GM11168 (cell line): ENCODE measurements around the gene NFASC.

ENCODE experiments used
- in situ Hi-C: fragments of 300-500 bp; cut with MboI; formaldehyde crosslinking; loops from one replicate; pipeline ENCODE4 v1.12.0; 2022; ENCODE audit warnings: low sequenced_read_pairs; ENCODE audit not compliant: unreplicated experiment

NFASC gene

DNA sequence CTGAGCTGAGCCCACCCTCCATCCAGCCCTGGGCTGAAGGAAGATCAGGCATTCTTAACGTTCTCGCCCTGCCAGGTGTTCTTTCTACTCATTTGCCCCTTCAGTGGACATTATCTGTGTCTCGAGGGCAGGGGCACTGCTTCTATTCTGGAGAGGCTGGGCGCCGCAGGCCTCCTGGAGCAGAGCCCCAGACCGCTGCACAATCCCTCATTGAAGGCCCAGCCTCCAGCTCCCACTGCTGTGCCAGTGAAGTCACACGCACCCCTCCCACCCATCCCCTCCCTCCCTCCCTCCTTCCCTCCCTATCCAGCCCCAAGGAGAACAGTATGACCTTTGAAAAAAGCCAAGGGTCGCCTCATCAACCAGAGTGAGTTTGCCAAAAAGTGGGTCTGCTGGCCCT lies 76.7 kb downstream of the NFASC start:
- in situ Hi-C loops = no loop called here

DNA sequence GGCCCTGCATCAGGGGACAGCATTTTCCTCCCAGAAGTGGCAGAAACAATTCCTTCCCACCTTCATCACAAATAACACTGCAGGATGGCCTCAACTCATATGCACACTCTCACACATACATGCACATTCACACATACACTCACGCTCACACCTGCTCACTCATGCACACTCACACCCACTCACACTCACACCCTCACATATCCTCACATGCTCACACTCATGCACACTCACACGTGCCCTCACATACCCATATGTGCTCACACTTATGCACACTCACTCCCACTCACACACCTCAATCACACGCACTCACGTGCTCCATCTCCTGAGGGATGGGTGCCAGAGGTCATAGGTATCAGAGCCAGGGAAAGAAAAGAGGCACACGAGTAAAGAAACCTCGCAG lies 77.1 kb downstream of the NFASC start:
- in situ Hi-C loops = no loop called here

DNA sequence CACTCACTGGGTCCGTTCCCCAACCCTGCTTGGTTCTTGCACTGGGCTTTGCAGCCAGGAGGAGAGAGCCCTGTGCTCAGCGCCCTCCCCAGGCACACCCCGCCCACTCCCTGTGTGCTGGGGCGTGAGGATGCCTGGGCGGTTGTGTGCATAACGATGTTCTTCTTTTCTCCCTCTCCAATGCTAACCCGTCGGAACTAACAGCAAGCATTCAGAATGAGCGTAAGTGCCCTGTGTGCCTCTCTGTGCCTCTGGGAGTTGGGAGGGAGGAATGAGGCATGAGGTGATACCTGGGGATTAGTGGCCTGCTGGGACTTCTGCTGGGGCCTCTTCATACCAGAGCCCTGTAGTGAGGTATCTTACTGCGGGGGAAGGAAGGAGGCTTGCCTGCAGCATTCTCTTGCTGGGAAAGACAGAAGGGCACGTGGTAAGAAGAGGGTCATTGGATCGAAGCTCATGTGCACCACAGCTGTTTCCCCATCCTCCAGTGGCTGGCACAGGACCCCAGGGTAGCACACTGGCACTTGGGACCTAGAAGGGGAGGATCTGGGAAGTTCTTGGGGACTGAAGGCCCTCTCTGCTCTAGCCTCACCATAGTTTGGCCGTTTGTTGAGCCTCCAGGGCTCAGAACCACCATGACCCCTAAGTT lies 79.8 kb downstream of the NFASC start:
- in situ Hi-C loops = no loop called here

DNA sequence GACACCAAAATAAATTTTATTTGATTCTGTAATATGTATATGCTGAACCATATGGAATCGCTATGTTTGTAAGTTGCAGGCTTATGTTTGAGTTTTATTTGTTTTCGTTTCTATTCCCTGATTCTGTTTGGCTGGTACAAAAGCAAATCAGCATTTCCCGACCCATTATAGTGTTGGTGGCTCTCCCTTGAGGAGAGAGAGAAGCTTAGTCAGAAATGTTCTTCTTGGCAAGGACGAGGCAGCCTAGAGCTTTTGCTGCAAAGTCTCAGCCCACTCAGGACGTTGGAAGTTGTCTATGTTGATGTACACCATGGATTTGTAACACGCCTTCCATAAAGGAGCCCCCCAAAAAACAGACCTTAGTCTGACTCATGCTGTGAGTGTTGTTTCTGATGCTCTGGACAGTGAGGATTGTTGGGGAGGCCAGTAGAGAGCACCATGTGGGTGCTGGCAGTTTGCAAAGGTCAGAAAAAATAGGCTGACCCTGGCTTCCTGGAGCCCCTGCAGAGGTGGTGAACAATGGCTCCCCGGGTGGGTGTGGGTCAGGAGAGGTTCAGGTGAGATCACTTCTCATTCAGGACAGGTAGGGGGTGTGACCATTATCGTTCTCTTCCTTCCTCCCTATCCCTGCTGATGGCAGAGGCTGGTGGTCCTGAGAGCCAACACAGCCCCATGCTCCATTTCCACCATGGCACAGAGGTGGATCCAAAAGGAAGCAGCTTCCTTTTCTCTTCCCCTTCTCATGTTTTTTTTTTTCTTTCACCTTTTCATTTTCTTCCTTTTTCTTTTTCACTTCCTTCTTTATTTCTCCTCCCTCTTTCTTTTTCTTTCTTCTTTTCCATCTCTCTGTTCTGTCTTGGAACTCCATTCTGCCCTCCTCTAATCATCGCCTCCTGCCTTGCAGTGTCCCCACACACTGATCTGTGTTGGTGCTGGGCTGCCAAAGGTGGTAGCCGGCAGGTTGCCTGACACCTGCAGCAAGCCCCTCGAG lies 88.0 kb downstream of the NFASC start:
- in situ Hi-C loops = no loop called here

DNA sequence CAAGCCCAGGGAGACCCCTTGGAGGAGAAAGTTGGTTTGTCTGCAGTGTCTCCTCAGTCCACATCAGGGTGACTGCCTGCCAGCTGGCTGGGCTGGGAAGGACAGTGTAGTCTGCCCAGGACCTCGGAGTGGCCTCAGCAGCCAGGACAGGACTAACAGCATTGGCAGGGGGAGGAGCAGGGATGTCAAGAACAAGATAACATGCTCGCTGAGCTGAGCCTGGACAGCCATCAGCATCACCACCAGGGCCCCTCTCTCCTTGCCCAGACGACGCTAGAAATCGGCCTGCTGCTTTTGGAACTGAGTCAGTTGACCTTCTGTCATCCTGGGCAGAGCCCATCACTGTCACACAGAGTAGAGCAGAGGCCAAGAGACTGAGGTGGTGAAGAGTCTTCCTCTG lies 88.7 kb downstream of the NFASC start:
- in situ Hi-C loops = no loop called here

DNA sequence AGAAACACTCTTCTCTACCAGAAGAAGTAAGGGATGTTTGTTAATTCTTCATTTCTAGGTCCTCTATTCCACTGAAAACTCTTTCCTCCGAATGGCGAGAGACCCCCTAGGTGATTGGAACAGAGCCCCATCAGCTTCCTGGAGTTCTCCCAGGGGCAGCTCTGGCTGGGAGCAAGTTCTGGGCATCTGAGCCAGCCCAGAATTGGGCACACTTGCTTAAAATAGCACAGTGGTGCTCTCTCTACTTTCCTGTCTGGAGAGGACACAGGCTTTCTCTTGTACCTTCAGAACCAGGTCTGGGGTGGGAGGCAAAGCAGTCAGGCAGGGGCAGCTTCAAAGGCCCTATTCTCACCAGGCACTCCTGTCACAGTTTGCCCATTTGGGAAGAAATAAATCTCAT lies 89.2 kb downstream of the NFASC start:
- in situ Hi-C loops = no loop called here

DNA sequence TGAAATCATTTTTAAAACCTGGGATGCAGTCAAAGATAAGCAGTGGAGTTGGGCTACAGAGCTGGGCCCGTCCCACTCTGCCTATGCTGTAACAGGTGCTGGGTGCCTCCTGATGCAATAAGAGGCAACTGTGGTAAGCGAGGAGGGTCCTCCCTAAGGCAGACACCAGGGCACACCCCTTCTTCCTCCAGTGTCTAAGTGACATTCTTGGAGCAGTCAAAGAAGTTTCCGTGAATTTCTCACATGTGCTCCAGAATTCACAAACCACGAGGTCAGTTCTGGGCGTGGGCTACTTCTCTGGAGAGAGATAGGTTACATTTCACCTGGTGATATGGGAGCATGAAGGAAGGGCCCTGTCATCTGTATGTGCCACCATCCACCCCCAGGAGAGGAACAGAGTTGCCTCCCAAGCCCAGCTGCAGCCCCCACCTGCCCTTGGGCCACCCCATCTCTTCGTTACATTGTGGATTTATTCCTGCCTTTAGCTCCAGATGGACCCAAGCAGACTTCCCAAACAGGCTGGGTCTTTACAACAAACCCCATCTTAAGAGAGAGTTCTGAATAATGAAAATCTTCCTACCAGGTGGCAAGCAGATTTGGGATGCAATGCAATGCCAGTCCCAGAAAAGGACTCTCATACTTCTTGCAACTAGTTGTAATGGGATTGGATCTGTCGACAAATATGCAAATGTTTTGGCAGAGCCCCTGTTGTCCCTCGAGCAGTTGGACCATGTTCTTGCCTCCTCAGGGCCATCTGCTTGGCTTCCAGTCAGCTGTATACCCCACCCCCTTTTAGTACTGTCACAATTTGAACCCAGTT lies 89.9 kb downstream of the NFASC start:
- in situ Hi-C loops = no loop called here

DNA sequence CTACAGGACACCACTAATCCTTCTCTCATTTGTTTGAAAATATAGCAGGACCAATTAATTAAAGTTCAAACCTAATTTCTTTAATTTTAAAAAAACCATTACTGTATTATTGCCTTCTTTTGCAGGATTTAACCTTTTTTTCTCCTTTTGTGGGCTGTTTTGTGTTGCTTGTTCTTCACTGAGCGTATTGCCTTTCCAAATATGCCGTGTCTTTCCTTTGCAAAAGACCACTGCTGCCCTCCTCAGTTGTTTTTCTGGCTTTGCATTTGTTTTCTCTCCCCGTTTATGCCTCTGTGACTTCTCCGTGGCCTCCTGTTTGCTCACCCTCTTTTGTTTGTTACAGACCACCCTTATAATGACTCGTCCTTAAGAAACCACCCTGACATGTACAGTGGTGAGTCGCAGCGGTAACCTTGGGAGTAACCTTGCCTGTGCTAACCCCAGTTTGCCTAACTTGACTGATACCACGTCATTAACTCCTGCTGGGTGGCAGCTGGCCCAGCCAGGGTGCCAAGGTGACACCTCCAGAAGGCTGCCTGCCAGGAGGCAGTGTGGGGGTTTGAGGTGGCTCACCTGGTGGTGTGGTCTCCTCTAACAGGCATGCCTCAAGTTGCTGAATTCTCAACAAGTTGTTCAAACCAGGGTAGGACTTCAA lies 91.2 kb downstream of the NFASC start:
- in situ Hi-C loops = no loop called here

DNA sequence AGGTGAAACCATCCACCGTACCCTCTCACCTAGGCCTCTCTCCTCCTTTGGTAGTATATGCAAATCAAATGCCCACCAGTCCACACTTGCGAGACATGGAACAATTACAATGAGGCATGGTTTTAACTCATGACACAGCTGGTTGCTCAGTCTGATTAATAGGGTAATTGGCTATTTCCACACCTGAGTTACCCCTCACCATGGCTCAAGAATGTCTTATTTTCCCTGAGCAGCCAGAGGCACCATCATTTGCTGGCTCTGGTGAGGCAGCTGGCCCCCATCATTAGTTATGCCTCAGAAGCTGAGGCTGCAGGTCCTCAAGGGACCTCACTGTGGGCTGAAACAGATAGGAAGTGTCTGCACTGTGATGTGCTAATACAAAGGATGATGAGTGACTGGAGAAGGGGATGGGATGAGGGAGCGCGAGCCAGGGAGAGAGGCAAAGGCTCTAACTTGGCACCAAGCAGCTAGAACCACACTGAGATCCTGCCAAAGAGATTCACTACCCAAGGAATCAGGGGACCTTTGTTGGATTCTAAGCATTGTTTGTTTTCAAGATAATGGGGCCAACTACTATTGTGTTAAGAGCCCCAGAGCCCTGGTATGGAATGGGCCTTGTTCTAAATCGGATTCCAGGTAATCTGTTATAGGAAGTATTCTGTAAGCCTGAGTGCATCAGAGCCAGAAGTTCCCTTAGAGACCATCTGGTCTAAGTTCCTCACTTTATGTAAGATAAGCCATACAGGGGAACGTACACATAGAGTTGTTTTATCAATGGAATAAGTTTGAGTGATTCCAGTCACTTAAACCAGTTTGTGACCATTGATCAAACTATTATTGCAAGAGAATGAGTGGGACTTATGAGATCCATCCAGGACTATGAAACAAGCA lies 92.3 kb downstream of the NFASC start:
- in situ Hi-C loops = no loop called here

DNA sequence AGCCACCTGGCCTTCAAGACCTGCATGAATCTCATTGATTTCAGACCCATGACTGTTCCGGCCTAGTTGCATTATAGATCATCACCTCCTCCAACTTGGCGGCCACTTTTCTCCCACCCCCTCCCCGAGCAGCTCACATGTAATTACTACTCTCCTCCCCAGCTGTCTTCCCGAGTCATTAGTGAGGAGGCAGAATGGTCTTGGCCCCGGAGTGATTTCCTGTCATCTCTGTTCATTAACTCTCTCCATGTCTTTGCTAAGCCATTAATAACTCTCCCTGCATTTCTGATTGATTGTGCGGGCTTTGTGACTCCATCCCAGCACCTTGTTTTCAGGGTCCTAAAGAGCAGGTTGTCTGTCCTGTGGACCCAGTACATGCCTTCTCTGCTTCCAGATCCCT lies 96.8 kb downstream of the NFASC start:
- in situ Hi-C loops = no loop called here

DNA sequence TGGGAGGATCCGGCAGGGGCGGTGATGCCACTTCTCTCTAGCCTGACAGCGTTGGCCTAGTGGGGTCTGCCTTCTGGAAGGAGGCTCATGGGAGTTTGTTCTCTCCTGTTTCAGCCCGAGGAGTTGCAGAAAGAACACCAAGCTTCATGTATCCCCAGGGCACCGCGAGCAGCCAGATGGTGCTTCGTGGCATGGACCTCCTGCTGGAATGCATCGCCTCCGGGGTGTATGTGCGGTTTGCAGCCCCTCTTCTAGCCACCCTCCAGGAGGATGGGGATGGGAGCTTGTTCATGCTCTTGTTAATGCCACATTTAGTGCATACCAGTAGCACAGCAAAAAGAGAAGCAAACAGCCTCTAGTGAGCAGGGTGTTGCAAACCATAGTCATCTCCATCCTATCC lies 97.5 kb downstream of the NFASC start:
- in situ Hi-C loops = no loop called here

DNA sequence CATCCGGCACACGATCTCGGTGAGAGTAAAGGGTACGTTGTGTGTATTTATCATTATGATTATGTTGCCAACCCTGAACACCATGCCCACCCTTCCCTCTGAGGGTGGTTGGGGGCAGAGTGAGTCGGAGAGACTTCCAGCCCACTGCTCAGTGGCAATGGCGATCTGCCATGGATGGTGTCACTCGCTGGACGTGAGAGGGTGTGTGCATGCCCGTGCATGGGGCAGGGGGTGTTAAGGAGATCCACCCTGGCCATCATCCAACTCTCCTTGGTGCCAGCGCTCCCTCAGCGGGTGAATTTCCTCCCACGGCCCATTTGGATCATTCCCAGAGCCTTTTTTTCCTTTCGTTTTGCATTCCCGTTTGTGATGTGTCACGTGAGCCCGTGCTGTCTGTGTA lies 98.3 kb downstream of the NFASC start:
- in situ Hi-C loops = no loop called here

DNA sequence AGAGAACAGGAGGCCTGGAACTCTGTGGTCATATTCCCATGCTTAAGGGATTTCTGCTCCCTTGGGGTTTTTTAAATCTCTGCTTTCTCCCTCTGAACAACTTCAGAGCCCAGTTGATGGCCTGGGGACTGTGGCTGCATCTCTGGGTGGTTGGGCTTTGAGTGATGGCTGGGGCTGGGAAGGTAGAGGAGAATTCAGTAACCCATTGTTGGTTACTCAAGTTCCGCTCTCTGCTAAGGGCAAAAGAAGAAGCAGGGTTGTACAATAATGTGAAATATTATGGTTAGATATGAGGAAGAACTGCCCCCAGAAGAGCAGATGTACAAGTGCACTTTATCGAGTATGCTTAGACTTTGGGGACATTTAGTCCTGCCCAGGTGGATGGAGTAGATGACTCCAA lies 100.3 kb downstream of the NFASC start:
- in situ Hi-C loops = loop anchor here (10.0 kb wide), 1 partner anchor 94 kb away; no protein-coding TSS in a partner anchor

DNA sequence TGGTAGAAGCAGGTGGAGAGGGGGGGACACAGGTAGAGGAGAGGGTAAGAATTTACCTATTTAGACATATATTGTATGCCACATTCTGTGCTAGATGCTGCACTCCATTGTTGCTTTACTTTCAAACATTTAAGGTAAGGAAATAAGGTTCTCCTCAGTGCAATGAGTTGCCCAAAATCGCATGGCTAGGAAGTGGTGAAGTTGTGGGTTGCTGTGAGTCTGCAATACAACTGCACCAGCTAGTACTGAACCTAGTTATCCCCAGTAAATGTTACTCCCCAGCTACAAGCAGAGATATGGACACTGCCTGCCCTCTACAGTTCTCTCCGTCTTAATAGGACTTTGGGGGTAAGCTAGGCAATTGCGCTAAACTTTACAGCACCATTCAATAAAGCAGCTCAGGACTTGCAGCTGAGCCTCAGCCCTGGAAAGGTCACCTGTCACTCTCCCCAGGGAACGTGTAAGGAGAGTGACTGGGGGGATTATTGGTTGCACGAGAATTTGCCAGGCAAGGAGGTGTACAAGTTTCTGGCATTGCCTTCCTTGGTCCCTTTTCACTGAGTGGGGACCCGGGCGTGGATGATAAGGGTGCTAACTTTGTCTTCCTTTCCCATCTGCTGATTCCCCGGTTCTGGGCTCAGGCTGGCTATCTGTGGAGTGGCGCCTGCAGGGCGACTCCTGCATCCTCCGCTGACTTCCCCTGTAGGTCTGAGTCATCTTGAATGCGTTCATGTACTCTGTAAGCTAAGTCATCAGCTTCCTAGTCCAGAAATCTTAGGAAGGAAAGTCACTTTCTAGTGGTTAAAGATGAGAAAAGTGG lies 101.1 kb downstream of the NFASC start:
- in situ Hi-C loops = loop anchor here (10.0 kb wide), 1 partner anchor 93 kb away; no protein-coding TSS in a partner anchor

DNA sequence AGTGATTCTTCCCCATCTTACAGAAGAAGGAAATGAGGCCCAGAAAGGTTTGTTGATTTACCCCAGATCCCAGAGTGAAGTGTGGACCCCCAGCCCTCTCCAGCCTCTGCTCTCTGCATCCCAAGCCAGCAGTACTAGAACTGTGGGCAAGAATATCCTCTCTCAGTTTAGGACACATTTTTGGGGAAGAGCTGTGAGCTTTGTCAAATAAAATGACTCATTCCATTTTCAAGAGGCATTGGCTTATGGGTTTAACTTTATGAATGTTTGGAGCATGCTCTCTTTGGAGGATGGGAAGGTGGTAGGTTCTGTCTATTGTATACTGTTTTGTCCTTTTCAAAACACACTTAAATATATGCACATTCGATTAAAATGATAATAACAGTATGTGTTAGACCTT lies 101.8 kb downstream of the NFASC start:
- in situ Hi-C loops = loop anchor here (10.0 kb wide), 1 partner anchor 92 kb away; no protein-coding TSS in a partner anchor

DNA sequence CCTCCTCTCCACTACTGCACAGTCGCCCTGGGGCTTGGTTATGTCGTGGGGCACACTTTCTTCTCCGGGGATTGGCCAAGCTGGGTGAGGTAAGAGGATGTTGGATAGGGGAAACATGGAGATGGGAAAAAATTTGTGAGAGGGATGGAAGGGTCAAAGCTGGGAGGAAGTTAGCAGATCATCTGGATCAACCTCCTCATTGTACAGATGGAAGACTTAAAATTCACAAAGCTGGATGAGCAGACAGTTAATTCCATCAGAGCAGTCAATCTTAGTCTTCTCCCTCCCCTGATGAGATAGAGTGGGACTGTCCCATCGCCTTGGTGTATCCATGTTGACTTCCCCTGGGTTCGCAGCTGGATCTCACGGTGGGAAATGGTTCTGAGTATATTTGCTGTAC lies 102.8 kb downstream of the NFASC start:
- in situ Hi-C loops = loop anchor here (10.0 kb wide), 1 partner anchor 91 kb away; no protein-coding TSS in a partner anchor

DNA sequence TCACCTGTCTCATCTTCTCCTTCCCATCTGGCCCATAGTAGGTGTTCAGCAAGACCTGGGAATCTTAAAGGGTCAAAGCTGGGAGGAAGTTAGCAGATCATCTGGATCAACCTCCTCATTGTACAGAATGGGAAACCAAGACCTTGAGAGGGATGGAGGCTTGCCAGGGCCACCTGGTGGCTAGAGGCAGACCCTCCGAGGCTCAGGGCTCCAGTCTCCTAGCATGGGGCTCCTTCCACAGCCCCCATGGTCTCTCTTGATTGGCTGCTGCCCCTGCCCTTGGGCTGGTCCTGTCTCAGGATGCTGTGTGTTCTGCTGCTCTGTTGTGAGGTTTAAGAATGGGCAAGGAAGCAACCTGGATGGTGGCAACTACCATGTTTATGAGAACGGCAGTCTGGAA lies 103.7 kb downstream of the NFASC start:
- in situ Hi-C loops = loop anchor here (10.0 kb wide), 1 partner anchor 90 kb away; no protein-coding TSS in a partner anchor

DNA sequence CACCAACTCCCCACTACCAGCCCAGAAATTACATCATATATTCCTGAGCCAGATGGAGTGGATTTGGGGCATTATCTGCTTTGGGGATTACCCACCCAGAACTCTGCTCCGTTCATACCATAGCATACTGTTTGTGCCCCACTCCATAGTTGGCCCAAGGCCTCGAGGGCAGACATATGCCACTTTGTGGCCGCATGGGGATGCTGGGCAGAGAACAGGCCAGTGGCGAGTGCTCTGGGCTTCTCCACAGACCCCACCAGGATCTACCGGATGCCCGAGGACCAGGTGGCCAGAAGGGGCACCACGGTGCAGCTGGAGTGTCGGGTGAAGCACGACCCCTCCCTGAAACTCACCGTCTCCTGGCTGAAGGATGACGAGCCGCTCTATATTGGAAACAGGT lies 104.4 kb downstream of the NFASC start:
- in situ Hi-C loops = loop anchor here (10.0 kb wide), 1 partner anchor 90 kb away; no protein-coding TSS in a partner anchor
